Measurements from ENCODE around the gene ITPR1. TPM values are rescaled to one million over a fixed set of nuclear protein-coding genes. Genes with fewer than 3 reads are reported as not detected.
A peak's percentile ranks its signal among the peaks of the same experiment; 100 is the strongest.

The ITPR1 gene
- total RNA-seq, 2 donors from 2014 or later: 7.0 to 18.2 TPM

DNA sequence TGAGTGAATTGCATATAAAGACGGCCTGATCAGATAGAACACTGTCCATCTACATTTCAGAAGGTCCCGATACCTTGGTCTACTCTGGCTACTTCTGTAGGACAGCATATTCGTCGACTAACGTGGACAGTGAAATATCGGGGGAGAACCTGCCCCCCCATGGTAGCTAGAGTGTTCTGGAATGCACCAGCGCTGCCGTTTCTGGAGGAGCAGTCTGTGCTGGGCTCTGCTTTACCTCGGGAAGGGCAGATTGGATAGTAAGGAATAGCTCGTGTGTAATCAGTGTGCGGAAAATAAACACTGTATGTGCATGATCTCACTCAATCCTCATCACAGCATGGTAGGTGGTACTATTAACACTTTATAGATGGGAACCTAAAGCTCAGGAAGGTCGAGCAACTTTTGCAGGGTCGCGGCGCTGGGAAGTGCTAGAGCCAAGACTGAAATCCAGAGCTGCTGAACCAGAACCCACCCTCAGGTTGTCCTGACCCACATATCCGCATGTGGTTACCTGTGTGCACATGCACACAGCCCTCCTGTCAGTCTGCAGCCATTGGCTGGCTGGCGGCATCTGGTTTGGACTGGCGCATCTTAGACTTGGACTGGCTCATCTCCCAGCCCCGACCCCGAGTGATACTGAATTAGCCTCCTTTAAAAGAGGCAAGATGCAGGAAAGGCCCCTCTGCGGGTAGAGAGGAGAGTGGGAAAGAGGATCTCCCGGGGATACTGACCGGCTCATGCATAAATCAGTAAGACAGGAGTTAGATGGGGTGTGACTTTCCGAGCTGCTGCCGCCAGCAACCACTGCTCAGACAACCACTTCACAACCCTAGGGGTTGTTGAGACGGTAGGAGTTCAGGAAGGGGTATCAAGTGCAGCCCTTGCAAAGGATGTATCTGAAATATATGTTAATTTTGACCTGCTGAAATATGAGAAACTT, 331.1 kb downstream of the ITPR1 start:
- intact Hi-C loops (cut with DNase I): no loop called here
- no peaks in the 10 kb centered on the region for H3K9me3 ChIP-seq
- DNase-seq: no peak
- H3K27ac ChIP-seq: peak overlapping the region; percentile 85
- H3K4me3 ChIP-seq: no peak overlapping the region
- TF ChIP-seq, protein P1, sequence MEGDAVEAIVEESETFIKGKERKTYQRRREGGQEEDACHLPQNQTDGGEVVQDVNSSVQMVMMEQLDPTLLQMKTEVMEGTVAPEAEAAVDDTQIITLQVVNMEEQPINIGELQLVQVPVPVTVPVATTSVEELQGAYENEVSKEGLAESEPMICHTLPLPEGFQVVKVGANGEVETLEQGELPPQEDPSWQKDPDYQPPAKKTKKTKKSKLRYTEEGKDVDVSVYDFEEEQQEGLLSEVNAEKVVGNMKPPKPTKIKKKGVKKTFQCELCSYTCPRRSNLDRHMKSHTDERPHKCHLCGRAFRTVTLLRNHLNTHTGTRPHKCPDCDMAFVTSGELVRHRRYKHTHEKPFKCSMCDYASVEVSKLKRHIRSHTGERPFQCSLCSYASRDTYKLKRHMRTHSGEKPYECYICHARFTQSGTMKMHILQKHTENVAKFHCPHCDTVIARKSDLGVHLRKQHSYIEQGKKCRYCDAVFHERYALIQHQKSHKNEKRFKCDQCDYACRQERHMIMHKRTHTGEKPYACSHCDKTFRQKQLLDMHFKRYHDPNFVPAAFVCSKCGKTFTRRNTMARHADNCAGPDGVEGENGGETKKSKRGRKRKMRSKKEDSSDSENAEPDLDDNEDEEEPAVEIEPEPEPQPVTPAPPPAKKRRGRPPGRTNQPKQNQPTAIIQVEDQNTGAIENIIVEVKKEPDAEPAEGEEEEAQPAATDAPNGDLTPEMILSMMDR (IDR thresholded peaks at IDR 0.05): no peak
- peak overlapping the region in 1 of 2 donors; percentile 13 for H3K9ac ChIP-seq (ENCODE audit: low read depth in 2 of 2, low read length in 2 of 2)
- H3K27me3 ChIP-seq: no peaks in the 10 kb centered on the region
- no peaks in the 10 kb centered on the region for H3K36me3 ChIP-seq
- peaks cover 28% of the 10 kb centered on the region for H3K4me1 ChIP-seq

DNA sequence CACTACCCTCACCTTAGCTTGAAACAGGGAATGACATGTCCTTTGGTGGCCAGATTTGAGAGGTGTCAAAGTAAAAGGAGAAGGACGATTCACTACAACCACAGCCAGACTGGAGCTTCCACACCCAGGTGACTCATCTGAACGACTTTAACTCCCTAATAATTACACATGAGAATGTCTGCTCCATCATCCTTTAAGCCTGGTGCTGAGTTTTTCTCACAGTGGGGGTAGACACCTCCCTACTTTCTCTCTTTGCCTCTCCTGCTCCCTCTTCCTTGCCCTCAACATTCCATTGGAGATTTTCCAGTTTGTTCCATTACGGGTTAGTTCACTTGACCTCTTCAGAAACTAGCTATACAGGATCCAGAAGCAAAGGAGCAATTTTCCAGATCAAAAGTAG, 331.8 kb downstream of the ITPR1 start:
- no peak for DNase-seq

DNA sequence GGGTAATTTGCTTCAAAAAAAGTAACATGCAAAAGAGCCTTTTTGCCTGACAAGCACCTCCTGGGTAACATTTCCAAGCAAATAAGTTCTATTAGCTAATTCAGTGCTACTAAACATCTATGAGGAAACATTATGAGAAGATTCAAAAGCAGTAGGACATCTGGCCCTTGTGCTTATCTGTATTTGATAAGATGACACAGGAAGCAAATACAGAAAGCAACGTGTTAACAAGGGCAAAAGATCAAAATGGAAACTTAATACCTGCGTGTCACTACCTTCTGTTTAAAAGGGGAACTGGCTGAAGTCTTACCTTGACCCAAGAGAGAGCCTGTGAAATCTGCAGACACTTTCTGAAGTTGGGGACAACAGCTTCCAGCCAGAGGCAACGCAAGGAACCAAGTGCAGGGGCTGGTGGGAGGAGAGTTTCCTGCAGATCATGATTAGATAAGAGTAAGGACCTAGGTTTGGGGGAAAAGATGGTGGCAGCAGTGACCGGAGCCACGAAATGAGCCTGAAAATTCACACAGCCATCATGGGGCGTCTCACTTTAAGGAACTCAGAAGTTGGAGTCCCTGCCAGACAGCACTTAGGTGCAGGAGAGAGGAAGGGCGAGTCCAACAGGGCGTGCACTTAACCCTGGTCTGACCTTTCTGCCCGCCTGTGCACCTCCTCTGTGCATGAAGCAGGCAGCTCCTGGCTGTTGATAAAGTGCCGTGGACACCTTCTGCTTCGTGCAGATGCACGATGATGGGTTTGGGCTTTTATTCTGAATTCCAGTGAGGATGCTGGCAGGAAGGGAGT, 332.5 kb downstream of the ITPR1 start:
- Histone ChIP-seq H3K9me3 (no peaks in the 10 kb centered on the region), H3K9ac (ENCODE audit: low read depth in 2 of 2, low read length in 2 of 2) (peak overlapping the region in 1 of 2 donors; percentile 77)

More for the DNA sequence above, 331.8 kb downstream of the ITPR1 start:
- TF ChIP-seq, protein P1 (IDR thresholded peaks at IDR 0.05): no peak
- Histone ChIP-seq H3K4me3 (no peak overlapping the region), H3K27me3 (no peaks in the 10 kb centered on the region), H3K36me3 (no peaks in the 10 kb centered on the region), H3K9me3 (no peaks in the 10 kb centered on the region), H3K27ac (peak overlapping the region; percentile 85), H3K4me1 (peaks cover 28% of the 10 kb centered on the region), H3K9ac (ENCODE audit: low read depth in 2 of 2, low read length in 2 of 2) (peak overlapping the region in 1 of 2 donors; percentile 13)
- intact Hi-C loops (cut with DNase I): loop anchor here (5.0 kb wide), 1 partner anchor 152 kb away; the partner anchor contains the start of gene BHLHE40

DNA sequence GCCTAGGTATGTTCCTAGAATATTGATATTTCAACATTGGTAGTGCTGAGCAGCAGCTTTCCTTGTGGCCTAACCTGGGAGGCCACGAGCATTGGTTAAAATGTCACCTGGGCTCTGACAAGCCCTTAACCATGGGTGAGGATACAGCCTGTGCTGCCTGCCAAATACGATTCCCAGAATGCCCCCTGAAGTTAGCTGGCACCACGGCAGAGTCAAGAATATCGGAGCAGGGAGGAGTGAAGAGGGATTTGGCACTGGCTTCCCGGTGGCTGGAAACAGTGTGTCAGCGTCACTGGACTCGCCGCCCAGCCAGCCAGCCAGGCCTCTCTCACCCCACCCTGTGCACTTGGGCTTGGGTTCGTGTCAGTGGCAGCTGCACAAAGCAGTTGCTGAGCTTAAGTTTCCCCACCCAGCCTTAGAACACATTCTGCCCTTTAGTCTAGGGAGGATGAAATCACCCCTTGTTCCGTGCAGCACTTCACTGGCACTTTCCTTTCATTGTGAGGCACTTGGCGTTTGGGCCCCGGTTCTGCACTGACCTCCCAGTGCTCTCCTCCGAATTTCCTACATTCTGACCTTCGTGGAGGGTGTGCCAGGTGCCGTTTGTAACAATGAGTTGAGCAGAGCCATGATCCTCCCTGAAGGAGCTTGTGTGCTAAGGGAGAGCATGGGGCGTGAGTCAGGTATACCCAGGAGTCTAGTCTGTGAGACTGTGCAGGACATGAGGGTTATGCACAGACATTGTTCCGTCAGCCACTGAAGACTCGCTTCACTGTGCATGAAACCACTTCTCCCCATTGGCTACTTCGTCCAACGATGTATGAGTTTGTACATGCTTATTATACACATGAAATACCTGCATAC, 333.3 kb downstream of the ITPR1 start:
- Histone ChIP-seq H3K27ac (peak overlapping the region; percentile 85), H3K9me3 (no peaks in the 10 kb centered on the region), H3K4me3 (no peak overlapping the region), H3K4me1 (peaks cover 28% of the 10 kb centered on the region), H3K36me3 (no peaks in the 10 kb centered on the region), H3K9ac (ENCODE audit: low read depth in 2 of 2, low read length in 2 of 2) (peak overlapping the region; percentile 36 to 77), H3K27me3 (no peaks in the 10 kb centered on the region)
- peak; percentile 85 for DNase-seq
- intact Hi-C loops (cut with DNase I): loop anchor here (5.0 kb wide), 1 partner anchor 151 kb away; the partner anchor contains the start of gene BHLHE40
- TF ChIP-seq, protein P1 (IDR thresholded peaks at IDR 0.05): no peak

More for the DNA sequence above, 332.5 kb downstream of the ITPR1 start:
- peaks cover 28% of the 10 kb centered on the region for H3K4me1 ChIP-seq
- intact Hi-C loops (cut with DNase I): loop anchor here (5.0 kb wide), 1 partner anchor 152 kb away; the partner anchor contains the start of gene BHLHE40
- H3K27ac ChIP-seq: peak overlapping the region; percentile 85
- H3K4me3 ChIP-seq: no peak overlapping the region
- TF ChIP-seq, protein P1 (IDR thresholded peaks at IDR 0.05): no peak
- DNase-seq: peak; percentile 81
- H3K36me3 ChIP-seq: no peaks in the 10 kb centered on the region
- no peaks in the 10 kb centered on the region for H3K27me3 ChIP-seq
